Activated naive CD8-positive, alpha-beta T cell treated with anti-CD3 and anti-CD28 coated beads, Interleukin-2, amount 10 ng/mL, durations not matched to agents 7 days and 5 days (primary cell): ENCODE measurements around the gene PCDHGA10. TPM values are rescaled to one million over a fixed set of nuclear protein-coding genes. Genes with fewer than 3 reads are reported as not detected.
"Not testable (repeated sequence)": the region's sequence is repeated elsewhere in the genome, so short reads cannot be mapped to it uniquely, and the experiment has no call there.

Experiments used
- ATAC-seq: fragments of 150-1000 bp; cut with Tn5 transposase; one replicate; pipeline ENCODE4 v1.10.0; 2021; ENCODE audit warnings: low read depth, moderate library complexity
- POLR2A ChIA-PET: fragments of 350-600 bp; sonication (Branson Sonifier 250); formaldehyde crosslinking; loops from one replicate; lab custom pipeline; 2021; ENCODE audit warnings: antibody characterized with exemption; lab: Charles Lee
- DNase-seq: peaks from one replicate; pipeline ENCODE4 v3.0.0; 2021
- H3K27ac Mint-ChIP-seq: one replicate; pipeline ENCODE4 v1.8.0; 2022; ENCODE audit warnings: mild to moderate bottlenecking, mixed read lengths
- H3K27me3 Mint-ChIP-seq: one replicate; pipeline ENCODE4 v1.8.0; 2022; ENCODE audit warnings: mild to moderate bottlenecking, moderate library complexity, mixed read lengths
- H3K36me3 Mint-ChIP-seq: one replicate; pipeline ENCODE4 v1.8.0; 2021; ENCODE audit warnings: mild to moderate bottlenecking, mixed read lengths
- H3K4me1 Mint-ChIP-seq: one replicate; pipeline ENCODE4 v1.8.0; 2021; ENCODE audit warnings: mixed read lengths
- H3K4me3 Mint-ChIP-seq: one replicate; pipeline ENCODE4 v1.8.0; 2022; ENCODE audit warnings: mild to moderate bottlenecking, moderate library complexity, mixed read lengths
- H3K9me3 Mint-ChIP-seq: one replicate; pipeline ENCODE4 v1.8.0; 2021; ENCODE audit warnings: mixed read lengths
- total RNA-seq, 2 experiments: library from RNA; stranded (reverse); gene quantifications; one replicate each; pipeline ENCODE4 v1.2.3, GENCODE V29; 2021

PCDHGA10 gene
- total RNA-seq, 2 experiments from 2014 or later: 0.14 TPM; not detected in 1

DNA sequence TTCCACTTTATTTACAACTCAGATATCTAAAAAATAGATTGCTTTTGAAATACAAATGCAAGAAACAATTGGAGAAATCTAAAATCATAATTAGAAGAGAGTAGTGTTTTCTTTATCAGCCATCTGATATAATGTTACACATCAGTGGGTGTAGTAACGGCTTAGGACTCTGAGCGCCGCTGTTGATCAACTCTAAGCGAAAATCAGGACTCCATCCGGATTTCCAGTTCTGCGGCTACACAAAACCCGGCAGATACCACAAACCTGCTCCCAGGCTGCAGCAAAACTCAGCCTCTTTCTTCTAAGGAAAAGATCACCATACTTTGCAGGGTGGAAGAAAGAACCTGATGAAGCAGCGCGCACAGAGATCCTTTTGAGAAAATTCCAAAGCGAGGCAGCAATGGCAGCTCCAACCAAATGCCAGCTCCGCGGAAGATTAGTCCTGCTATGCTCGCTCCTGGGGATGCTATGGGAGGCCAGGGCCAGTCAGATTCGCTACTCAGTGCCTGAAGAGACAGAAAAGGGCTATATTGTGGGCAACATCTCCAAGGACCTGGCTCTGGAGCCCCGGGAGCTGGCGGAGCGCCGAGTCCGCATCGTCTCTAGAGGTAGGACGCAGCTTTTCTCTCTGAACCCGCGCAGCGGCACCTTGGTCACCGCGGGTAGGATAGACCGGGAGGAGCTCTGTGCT is 10.1 kb upstream of the PCDHGA10 start, which contains the start of gene PCDHGA9:
TSS of gene PCDHGA9 (plus strand) at position 226 of the 691 bp plus-strand sequence. CDS start at position 401, 175 bp downstream.
- peaks cover 2% of the 10 kb centered on the region for H3K36me3 Mint-ChIP-seq
- POLR2A ChIA-PET: no interaction called here
- peaks cover 17% of the 10 kb centered on the region for H3K9me3 Mint-ChIP-seq
- peak within 1 kb of the TSS; percentile 28 for H3K4me3 Mint-ChIP-seq
- ATAC-seq: no peak
- H3K27me3 Mint-ChIP-seq: peaks cover 59% of the 10 kb centered on the region
- peaks cover 3% of the 10 kb centered on the region for H3K4me1 Mint-ChIP-seq
- H3K27ac Mint-ChIP-seq: no peak within 1 kb of the TSS
- DNase-seq: no peak

DNA sequence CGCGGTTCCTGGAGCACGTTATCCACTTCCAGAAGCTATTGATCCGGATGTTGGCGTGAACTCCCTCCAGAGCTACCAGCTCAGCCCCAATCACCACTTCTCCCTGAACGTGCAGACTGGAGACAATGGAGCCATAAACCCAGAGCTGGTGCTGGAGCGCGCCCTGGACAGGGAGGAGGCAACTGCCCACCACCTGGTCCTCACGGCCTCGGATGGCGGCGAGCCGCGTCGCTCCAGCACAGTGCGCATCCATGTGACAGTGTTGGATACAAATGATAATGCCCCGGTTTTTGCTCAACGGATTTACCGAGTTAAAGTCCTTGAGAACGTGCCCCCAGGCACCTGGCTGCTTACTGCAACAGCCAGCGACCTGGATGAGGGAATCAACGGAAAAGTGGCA is 9.4 kb upstream of the PCDHGA10 start:
- Mint-ChIP-seq H3K9me3 (peaks cover 17% of the 10 kb centered on the region), H3K27me3 (peaks cover 64% of the 10 kb centered on the region), H3K4me3 (no peak overlapping the region), H3K36me3 (peaks cover 2% of the 10 kb centered on the region), H3K4me1 (peaks cover 3% of the 10 kb centered on the region), H3K27ac (no peak overlapping the region)
- POLR2A ChIA-PET: no interaction called here
- ATAC-seq (no peak), DNase-seq (no peak)

DNA sequence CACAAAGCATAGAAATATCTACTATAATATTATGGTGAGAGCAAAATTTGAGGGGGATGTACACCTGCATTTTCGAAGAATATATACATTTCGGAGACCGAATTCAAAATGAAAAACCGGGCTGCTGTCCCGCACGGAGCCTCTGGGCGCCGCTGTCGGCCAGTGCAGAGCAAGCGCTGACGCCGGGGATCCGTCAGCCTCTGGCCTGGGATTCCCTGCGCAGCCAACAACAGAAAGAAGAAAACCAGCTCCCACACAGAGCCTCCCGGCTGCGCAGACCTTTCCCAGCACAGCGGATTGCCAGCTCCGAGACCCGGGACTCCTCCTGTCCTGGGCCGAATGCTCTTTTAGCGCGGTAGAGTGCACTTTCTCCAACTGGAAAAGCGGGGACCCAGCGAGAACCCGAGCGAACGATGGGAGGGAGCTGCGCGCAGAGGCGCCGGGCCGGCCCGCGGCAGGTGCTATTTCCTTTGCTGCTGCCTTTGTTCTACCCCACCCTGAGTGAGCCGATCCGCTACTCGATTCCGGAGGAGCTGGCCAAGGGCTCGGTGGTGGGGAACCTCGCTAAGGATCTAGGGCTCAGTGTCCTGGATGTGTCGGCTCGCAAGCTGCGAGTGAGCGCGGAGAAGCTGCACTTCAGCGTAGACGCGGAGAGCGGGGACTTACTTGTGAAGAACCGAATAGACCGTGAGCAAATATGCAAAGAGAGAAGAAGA is 4.8 kb upstream of the PCDHGA10 start, which contains the start of gene PCDHGB6:
TSS of gene PCDHGB6 (plus strand) at position 232 of the 716 bp plus-strand sequence. CDS start at position 414, 182 bp downstream.
- H3K27me3 Mint-ChIP-seq: peaks cover 63% of the 10 kb centered on the region

DNA sequence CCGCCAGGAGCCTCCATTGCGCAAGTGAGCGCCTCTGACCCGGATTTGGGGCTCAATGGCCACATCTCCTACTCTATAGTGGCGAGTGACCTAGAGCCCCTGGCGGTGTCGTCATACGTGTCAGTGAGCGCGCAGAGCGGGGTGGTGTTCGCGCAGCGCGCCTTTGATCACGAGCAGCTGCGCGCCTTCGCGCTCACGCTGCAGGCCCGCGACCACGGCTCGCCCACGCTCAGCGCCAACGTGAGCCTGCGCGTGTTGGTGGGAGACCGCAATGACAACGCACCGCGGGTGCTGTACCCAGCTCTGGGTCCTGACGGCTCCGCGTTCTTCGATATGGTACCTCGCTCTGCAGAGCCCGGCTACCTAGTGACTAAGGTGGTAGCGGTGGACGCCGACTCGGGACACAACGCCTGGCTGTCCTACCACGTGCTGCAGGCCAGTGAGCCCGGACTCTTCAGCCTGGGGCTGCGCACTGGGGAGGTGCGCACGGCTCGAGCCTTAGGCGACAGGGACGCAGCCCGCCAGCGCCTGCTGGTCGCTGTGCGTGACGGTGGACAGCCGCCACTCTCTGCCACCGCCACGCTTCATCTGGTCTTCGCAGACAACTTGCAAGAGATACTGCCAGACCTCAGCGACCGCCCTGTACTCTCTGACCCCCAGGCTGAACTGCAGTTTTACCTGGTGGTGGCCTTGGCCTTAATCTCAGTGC is 3.0 kb upstream of the PCDHGA10 start:
- Mint-ChIP-seq H3K4me3 (no peak overlapping the region), H3K27ac (no peak overlapping the region), H3K36me3 (peaks cover 4% of the 10 kb centered on the region), H3K4me1 (peaks cover 2% of the 10 kb centered on the region), H3K9me3 (peaks cover 14% of the 10 kb centered on the region), H3K27me3 (peaks cover 64% of the 10 kb centered on the region)
- ATAC-seq (no peak), DNase-seq (no peak)
- POLR2A ChIA-PET: no interaction called here

More for the DNA sequence above, 4.8 kb upstream of the PCDHGA10 start, which contains the start of gene PCDHGB6:
- POLR2A ChIA-PET, H3K36me3 Mint-ChIP-seq, ATAC-seq, H3K4me1 Mint-ChIP-seq: not testable (repeated sequence)
- H3K4me3 Mint-ChIP-seq: peak within 1 kb of the TSS; percentile 52
- peak within 1 kb of the TSS; percentile 44 for H3K27ac Mint-ChIP-seq
- peaks cover 14% of the 10 kb centered on the region for H3K9me3 Mint-ChIP-seq
- DNase-seq: peak; percentile 62

DNA sequence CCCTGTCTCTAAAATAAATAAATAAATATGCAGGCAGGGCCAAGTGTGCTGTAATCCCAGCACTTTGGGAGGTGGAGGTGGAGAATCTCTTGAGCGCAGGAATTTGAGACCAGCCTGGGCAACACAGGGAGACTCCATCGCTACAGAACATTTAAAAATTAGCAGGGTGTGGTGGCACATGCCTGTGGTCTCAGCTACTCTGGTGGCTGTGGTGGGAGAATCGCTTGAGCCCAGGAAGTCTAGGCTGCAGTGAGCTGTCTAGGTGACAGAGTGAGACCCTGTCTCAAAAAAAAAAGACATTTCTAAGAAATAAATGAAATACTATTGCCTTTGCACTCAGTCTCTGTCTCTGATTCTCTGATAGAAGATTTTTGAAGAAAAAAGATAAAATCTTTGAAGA is 1.2 kb upstream of the PCDHGA10 start:
- Mint-ChIP-seq H3K27ac (no peak overlapping the region), H3K9me3 (peaks cover 11% of the 10 kb centered on the region), H3K27me3 (peaks cover 67% of the 10 kb centered on the region), H3K4me3 (no peak overlapping the region), H3K4me1 (peaks cover 2% of the 10 kb centered on the region), H3K36me3 (peaks cover 4% of the 10 kb centered on the region)
- POLR2A ChIA-PET: no interaction called here
- DNase-seq (no peak), ATAC-seq (no peak)

DNA sequence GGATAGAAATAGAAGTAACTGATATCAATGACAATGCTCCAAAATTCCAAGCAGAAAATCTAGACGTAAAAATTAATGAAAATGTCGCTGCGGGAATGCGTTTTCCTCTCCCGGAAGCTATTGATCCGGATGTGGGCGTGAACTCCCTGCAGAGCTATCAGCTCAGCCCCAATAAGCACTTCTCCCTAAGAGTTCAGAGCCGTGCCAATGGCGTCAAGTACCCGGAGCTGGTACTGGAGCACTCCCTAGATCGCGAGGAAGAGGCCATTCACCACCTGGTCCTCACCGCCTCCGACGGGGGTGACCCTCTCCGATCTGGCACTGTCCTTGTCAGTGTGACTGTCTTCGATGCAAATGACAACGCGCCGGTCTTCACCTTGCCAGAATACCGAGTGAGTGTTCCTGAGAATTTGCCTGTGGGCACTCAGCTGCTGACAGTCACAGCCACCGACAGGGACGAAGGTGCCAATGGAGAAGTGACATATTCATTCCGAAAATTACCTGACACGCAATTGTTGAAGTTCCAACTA is 818 bp downstream of the PCDHGA10 start:
- POLR2A ChIA-PET: no interaction called here
- H3K4me1 Mint-ChIP-seq: peaks cover 6% of the 10 kb centered on the region
- peaks cover 15% of the 10 kb centered on the region for H3K9me3 Mint-ChIP-seq
- ATAC-seq (no peak), DNase-seq (no peak)
- peak overlapping the region; percentile 80 for H3K4me3 Mint-ChIP-seq
- peaks cover 68% of the 10 kb centered on the region for H3K27me3 Mint-ChIP-seq
- peaks cover 8% of the 10 kb centered on the region for H3K36me3 Mint-ChIP-seq
- no peak overlapping the region for H3K27ac Mint-ChIP-seq

DNA sequence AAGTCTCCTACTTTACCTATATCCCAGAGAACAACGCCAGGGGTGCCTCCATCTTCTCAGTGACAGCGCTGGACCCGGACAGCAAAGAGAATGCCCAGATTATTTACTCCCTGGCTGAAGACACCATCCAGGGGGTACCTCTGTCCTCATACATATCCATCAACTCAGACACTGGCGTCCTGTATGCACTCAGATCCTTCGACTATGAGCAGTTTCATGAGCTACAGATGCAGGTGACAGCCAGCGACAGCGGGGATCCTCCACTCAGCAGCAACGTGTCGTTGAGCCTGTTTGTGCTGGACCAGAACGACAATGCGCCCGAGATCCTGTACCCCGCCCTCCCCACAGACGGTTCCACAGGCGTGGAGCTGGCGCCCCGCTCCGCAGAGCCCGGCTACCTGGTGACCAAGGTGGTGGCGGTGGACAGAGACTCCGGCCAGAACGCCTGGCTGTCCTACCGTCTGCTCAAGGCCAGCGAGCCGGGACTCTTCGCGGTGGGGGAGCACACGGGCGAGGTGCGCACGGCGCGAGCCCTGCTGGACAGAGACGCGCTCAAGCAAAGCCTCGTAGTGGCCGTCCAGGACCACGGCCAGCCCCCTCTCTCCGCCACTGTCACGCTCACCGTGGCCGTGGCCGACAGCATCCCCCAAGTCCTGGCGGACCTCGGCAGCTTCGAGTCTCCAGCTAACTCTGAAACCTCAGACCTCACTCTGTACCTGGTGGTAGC is 1.9 kb downstream of the PCDHGA10 start:
- Mint-ChIP-seq H3K27ac (peak overlapping the region; percentile 37), H3K27me3 (peaks cover 66% of the 10 kb centered on the region), H3K9me3 (peaks cover 12% of the 10 kb centered on the region), H3K4me3 (peak overlapping the region; percentile 23)
- DNase-seq, H3K36me3 Mint-ChIP-seq, POLR2A ChIA-PET, H3K4me1 Mint-ChIP-seq, ATAC-seq: not testable (repeated sequence)

DNA sequence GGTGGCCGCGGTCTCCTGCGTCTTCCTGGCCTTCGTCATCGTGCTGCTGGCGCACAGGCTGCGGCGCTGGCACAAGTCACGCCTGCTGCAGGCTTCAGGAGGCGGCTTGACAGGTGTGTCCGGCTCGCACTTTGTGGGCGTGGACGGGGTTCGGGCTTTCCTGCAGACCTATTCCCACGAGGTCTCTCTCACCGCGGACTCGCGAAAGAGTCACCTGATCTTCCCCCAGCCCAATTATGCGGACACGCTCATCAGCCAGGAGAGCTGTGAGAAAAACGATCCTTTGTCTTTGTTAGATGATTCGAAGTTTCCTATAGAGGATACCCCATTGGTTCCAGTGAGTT is 2.5 kb downstream of the PCDHGA10 start:
- DNase-seq, H3K27ac Mint-ChIP-seq, POLR2A ChIA-PET, H3K4me1 Mint-ChIP-seq, H3K36me3 Mint-ChIP-seq, ATAC-seq, H3K4me3 Mint-ChIP-seq: not testable (repeated sequence)
- Mint-ChIP-seq H3K9me3 (peaks cover 14% of the 10 kb centered on the region), H3K27me3 (peaks cover 66% of the 10 kb centered on the region)

DNA sequence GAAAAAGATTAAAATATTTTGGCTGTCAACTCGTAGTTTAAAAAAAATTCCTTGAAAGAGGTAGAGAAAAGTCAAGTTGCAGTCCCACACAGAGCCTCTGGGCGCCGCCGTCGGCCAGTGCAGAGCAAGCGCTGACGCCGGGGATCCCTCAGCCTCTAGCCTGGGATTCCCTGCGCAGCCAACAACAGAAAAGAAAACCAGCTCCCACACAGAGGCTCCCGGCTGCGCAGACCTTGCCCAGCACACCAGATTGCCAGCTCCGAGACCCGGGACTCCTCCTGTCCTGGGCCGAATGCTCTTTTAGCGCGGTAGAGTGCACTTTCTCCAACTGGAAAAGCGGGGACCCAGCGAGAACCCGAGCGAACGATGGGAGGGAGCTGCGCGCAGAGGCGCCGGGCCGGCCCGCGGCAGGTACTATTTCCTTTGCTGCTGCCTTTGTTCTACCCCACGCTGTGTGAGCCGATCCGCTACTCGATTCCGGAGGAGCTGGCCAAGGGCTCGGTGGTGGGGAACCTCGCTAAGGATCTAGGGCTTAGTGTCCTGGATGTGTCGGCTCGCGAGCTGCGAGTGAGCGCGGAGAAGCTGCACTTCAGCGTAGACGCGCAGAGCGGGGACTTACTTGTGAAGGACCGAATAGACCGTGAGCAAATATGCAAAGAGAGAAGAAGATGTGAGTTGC is 4.8 kb downstream of the PCDHGA10 start, which contains the start of gene PCDHGB7:
TSS of gene PCDHGB7 (plus strand) at position 184 of the 679 bp plus-strand sequence. CDS start at position 367, 183 bp downstream.
- peak; percentile 52 for ATAC-seq
- POLR2A ChIA-PET, DNase-seq, H3K36me3 Mint-ChIP-seq: not testable (repeated sequence)
- Mint-ChIP-seq H3K27me3 (peaks cover 80% of the 10 kb centered on the region), H3K27ac (peak within 1 kb of the TSS; percentile 54), H3K4me1 (peaks cover 18% of the 10 kb centered on the region), H3K9me3 (peaks cover 15% of the 10 kb centered on the region), H3K4me3 (peak within 1 kb of the TSS; percentile 71)

DNA sequence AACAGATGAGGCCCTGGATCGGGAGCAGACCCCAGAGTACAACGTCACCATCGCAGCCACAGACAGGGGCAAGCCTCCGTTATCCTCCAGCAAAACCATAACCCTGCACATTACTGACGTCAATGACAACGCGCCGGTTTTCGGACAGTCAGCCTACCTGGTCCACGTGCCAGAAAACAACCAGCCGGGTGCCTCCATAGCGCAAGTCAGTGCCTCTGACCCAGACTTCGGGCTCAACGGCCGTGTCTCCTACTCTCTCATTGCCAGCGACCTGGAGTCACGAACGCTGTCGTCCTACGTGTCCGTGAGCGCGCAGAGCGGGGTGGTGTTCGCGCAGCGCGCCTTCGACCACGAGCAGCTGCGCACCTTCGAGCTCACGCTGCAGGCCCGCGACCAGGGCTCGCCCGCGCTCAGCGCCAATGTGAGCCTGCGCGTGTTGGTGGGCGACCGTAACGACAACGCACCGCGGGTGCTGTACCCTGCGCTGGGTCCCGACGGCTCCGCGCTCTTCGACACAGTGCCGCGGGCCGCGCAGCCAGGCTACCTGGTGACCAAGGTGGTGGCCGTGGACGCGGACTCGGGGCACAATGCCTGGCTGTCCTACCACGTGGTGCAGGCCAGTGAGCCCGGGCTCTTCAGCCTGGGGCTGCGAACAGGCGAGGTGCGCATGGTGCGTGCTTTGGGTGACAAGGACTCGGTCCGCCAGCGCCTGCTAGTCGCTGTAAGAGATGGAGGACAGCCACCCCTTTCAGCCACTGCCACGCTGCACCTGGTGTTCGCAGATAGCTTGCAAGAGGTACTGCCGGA is 6.5 kb downstream of the PCDHGA10 start:
- Mint-ChIP-seq H3K9me3 (peaks cover 20% of the 10 kb centered on the region), H3K4me3 (peak overlapping the region; percentile 4), H3K4me1 (peaks cover 16% of the 10 kb centered on the region), H3K27ac (no peak overlapping the region), H3K36me3 (peaks cover 6% of the 10 kb centered on the region), H3K27me3 (peaks cover 77% of the 10 kb centered on the region)
- ATAC-seq (no peak), DNase-seq (no peak)
- POLR2A ChIA-PET: no interaction called here

DNA sequence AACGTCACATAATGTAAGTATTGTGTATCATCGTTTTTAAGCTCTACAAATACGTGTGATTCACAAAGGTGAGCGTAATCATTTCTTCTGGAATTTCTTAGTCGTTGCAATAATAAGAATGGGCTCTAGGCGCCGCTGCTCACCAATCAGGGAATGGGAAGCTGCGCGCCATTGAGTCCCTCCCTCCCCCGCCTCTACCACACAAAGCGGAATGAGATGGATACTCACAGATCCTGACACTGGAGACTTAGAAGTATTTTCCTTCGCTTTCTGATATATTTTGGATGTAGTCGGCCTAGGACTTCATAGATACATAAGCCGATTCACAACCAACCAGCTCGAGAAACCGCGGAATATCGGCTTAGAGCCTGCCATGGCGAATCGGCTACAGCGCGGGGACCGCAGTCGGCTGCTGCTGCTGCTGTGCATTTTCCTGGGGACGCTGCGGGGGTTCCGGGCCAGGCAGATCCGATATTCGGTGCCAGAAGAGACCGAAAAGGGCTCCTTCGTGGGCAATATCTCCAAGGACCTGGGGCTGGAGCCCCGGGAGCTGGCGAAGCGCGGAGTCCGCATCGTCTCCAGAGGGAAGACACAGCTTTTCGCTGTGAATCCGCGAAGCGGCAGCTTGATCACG is 8.2 kb downstream of the PCDHGA10 start, which contains the start of gene PCDHGA11:
TSS of gene PCDHGA11 (plus strand) at position 197 of the 634 bp plus-strand sequence. CDS start at position 374, 177 bp downstream.
- POLR2A ChIA-PET: interaction anchor here (1.4 kb wide), 1 partner anchor 100 kb away, joined by 5 read pairs; the partner anchor contains the start of gene TAF7
- Mint-ChIP-seq H3K4me3 (peak within 1 kb of the TSS; percentile 81), H3K36me3 (peaks cover 4% of the 10 kb centered on the region), H3K4me1 (peaks cover 16% of the 10 kb centered on the region), H3K9me3 (peaks cover 20% of the 10 kb centered on the region), H3K27ac (peak within 1 kb of the TSS; percentile 34), H3K27me3 (peaks cover 76% of the 10 kb centered on the region)
- ATAC-seq: peak; percentile 48
- DNase-seq: no peak
